HEK293 (cell line): ENCODE measurements around the gene NTSR1.
A peak's percentile ranks its signal among the peaks of the same experiment; 100 is the strongest.

Experiments used
- BCL11B ChIP-seq: fragments of 450-650 bp; formaldehyde crosslinking; IDR thresholded peaks from 2 replicates; pipeline ENCODE4 v1.5.1; 2016; ENCODE audit warnings: low read depth, missing biosample characterization, missing genetic modification characterization
- GLI4 ChIP-seq: fragments of 450-650 bp; formaldehyde crosslinking; IDR thresholded peaks from 2 replicates; pipeline ENCODE4 v1.5.1; 2016; ENCODE audit warnings: missing biosample characterization, missing genetic modification characterization
- HOXD13 ChIP-seq: sonication (generic); formaldehyde crosslinking; IDR thresholded peaks from 2 replicates; pipeline ENCODE4 v1.8.0; 2022; ENCODE audit warnings: missing genetic modification reagents, borderline replicate concordance
- KLF16 ChIP-seq: fragments of 450-650 bp; formaldehyde crosslinking; IDR thresholded peaks from 2 replicates; pipeline ENCODE4 v1.5.1; 2017; ENCODE audit warnings: missing biosample characterization, missing genetic modification characterization
- KLF7 ChIP-seq: fragments of 450-650 bp; formaldehyde crosslinking; IDR thresholded peaks from 2 replicates; pipeline ENCODE4 v1.5.1; 2016; ENCODE audit warnings: missing biosample characterization, missing genetic modification characterization, borderline replicate concordance
- MYNN ChIP-seq: fragments of 450-650 bp; formaldehyde crosslinking; IDR thresholded peaks from 2 replicates; pipeline ENCODE4 v1.5.1; 2016; ENCODE audit warnings: missing biosample characterization, missing genetic modification characterization, borderline replicate concordance
- MZF1 ChIP-seq: fragments of 450-650 bp; formaldehyde crosslinking; IDR thresholded peaks from 2 replicates; pipeline ENCODE4 v1.5.1; 2017; ENCODE audit warnings: missing biosample characterization, missing genetic modification characterization, borderline replicate concordance
- OSR2 ChIP-seq: fragments of 450-650 bp; formaldehyde crosslinking; IDR thresholded peaks from 2 replicates; pipeline ENCODE4 v1.5.1; 2016; ENCODE audit warnings: missing biosample characterization, missing genetic modification characterization
- PRDM4 ChIP-seq: fragments of 450-650 bp; formaldehyde crosslinking; IDR thresholded peaks from 2 replicates; pipeline ENCODE4 v1.5.1; 2017; ENCODE audit warnings: missing biosample characterization, missing genetic modification characterization
- REPIN1 ChIP-seq: fragments of 450-650 bp; formaldehyde crosslinking; IDR thresholded peaks from 2 replicates; pipeline ENCODE4 v1.5.1; 2017; ENCODE audit warnings: missing biosample characterization, missing genetic modification characterization, low read depth
- YY1 ChIP-seq: fragments of 450-650 bp; formaldehyde crosslinking; IDR thresholded peaks from 2 replicates; pipeline ENCODE4 v1.5.1; 2018; ENCODE audit warnings: missing biosample characterization, missing genetic modification characterization
- YY2 ChIP-seq: fragments of 450-650 bp; formaldehyde crosslinking; IDR thresholded peaks from 2 replicates; pipeline ENCODE4 v1.5.1; 2016; ENCODE audit warnings: missing biosample characterization, missing genetic modification characterization
- ZBTB20 ChIP-seq: fragments of 450-650 bp; formaldehyde crosslinking; IDR thresholded peaks from 2 replicates; pipeline ENCODE4 v1.5.1; 2016; ENCODE audit warnings: missing biosample characterization, missing genetic modification characterization
- ZBTB7A ChIP-seq: fragments of 450-650 bp; formaldehyde crosslinking; IDR thresholded peaks from 2 replicates; pipeline ENCODE4 v1.5.1; 2016; ENCODE audit warnings: low read depth, missing biosample characterization, missing genetic modification characterization
- ZIC2 ChIP-seq: fragments of 450-650 bp; formaldehyde crosslinking; IDR thresholded peaks from 2 replicates; pipeline ENCODE4 v1.5.1; 2016; ENCODE audit warnings: missing biosample characterization, missing genetic modification characterization
- ZNF10 ChIP-seq: fragments of 450-650 bp; formaldehyde crosslinking; IDR thresholded peaks from 2 replicates; pipeline ENCODE4 v1.5.1; 2017; ENCODE audit warnings: missing biosample characterization, missing genetic modification characterization
- ZNF132 ChIP-seq: fragments of 450-650 bp; formaldehyde crosslinking; IDR thresholded peaks from 2 replicates; pipeline ENCODE4 v1.5.1; 2017; ENCODE audit warnings: missing biosample characterization, missing genetic modification characterization, borderline replicate concordance
- ZNF133 ChIP-seq: fragments of 450-650 bp; formaldehyde crosslinking; IDR thresholded peaks from 2 replicates; pipeline ENCODE4 v1.5.1; 2016; ENCODE audit warnings: missing biosample characterization, missing genetic modification characterization
- ZNF157 ChIP-seq: fragments of 450-650 bp; formaldehyde crosslinking; IDR thresholded peaks from 2 replicates; pipeline ENCODE4 v1.5.1; 2016; ENCODE audit warnings: missing biosample characterization, missing genetic modification characterization
- ZNF174 ChIP-seq: fragments of 450-650 bp; formaldehyde crosslinking; IDR thresholded peaks from 2 replicates; pipeline ENCODE4 v1.5.0; 2017; ENCODE audit warnings: missing biosample characterization, mild to moderate bottlenecking, missing genetic modification characterization
- ZNF175 ChIP-seq: fragments of 450-650 bp; formaldehyde crosslinking; IDR thresholded peaks from 2 replicates; pipeline ENCODE4 v1.5.1; 2016; ENCODE audit warnings: missing biosample characterization, missing genetic modification characterization
- ZNF2 ChIP-seq: fragments of 450-650 bp; formaldehyde crosslinking; IDR thresholded peaks from 2 replicates; pipeline ENCODE4 v1.5.1; 2016; ENCODE audit warnings: missing biosample characterization, missing genetic modification characterization
- ZNF23 ChIP-seq: fragments of 450-650 bp; formaldehyde crosslinking; IDR thresholded peaks from 2 replicates; pipeline ENCODE4 v1.5.1; 2016; ENCODE audit warnings: missing biosample characterization, missing genetic modification characterization, borderline replicate concordance
- ZNF239 ChIP-seq: fragments of 450-650 bp; formaldehyde crosslinking; IDR thresholded peaks from 2 replicates; pipeline ENCODE4 v1.5.1; 2016; ENCODE audit warnings: missing biosample characterization, missing genetic modification characterization
- ZNF37A ChIP-seq: fragments of 450-650 bp; IDR thresholded peaks from 2 replicates; pipeline ENCODE4 v1.5.1; 2018; ENCODE audit warnings: missing biosample characterization, missing genetic modification characterization
- ZNF416 ChIP-seq: fragments of 450-650 bp; formaldehyde crosslinking; IDR thresholded peaks from 2 replicates; pipeline ENCODE4 v1.5.1; 2016; ENCODE audit warnings: missing biosample characterization, missing genetic modification characterization
- ZNF518A ChIP-seq: fragments of 450-650 bp; formaldehyde crosslinking; conservative IDR thresholded peaks from 2 replicates; pipeline ENCODE4 v1.5.1; 2016; ENCODE audit warnings: low read depth, missing biosample characterization, missing genetic modification characterization
- ZNF521 ChIP-seq: fragments of 450-650 bp; formaldehyde crosslinking; IDR thresholded peaks from 2 replicates; pipeline ENCODE4 v1.5.1; 2017; ENCODE audit warnings: missing biosample characterization, mild to moderate bottlenecking, missing genetic modification characterization
- ZNF558 ChIP-seq: fragments of 450-650 bp; formaldehyde crosslinking; IDR thresholded peaks from 2 replicates; pipeline ENCODE4 v1.5.1; 2016; ENCODE audit warnings: missing biosample characterization, missing genetic modification characterization
- ZNF610 ChIP-seq: fragments of 450-650 bp; formaldehyde crosslinking; IDR thresholded peaks from 2 replicates; pipeline ENCODE4 v1.5.1; 2016; ENCODE audit warnings: missing biosample characterization, missing genetic modification characterization, borderline replicate concordance
- ZNF660 ChIP-seq: fragments of 450-650 bp; IDR thresholded peaks from 2 replicates; pipeline ENCODE4 v1.5.1; 2018; ENCODE audit warnings: missing biosample characterization, mild to moderate bottlenecking, missing genetic modification characterization
- ZNF677 ChIP-seq: fragments of 450-650 bp; IDR thresholded peaks from 2 replicates; pipeline ENCODE4 v1.5.0; 2018; ENCODE audit warnings: missing biosample characterization, mild to moderate bottlenecking, missing genetic modification characterization, moderate library complexity
- ZNF791 ChIP-seq: fragments of 450-650 bp; formaldehyde crosslinking; IDR thresholded peaks from 2 replicates; pipeline ENCODE4 v1.5.1; 2016; ENCODE audit warnings: missing biosample characterization, missing genetic modification characterization
- ZSCAN5A ChIP-seq: fragments of 450-650 bp; formaldehyde crosslinking; IDR thresholded peaks from 2 replicates; pipeline ENCODE4 v1.5.1; 2016; ENCODE audit warnings: missing biosample characterization, missing genetic modification characterization

NTSR1 gene

GRCh38 chr20:62776692-62777527 lies 68.3 kb downstream of the NTSR1 start (continued):
- TF ChIP-seq KLF16 (tag by site-specific recombination) (0 out of 2 replicates have a peak, but pooled peaks have one; percentile 48), GLI4 (tag by site-specific recombination) (no peak), PRDM4 (tag by site-specific recombination) (no peak), ZNF610 (tag by site-specific recombination) (no peak), ZNF660 (no peak), ZNF37A (tag by site-specific recombination) (no peak), ZNF133 (tag by site-specific recombination) (no peak), ZNF23 (tag by site-specific recombination) (no peak), HOXD13 (CRISPR knock-in tag) (no peak), YY2 (tag by site-specific recombination) (no peak), REPIN1 (tag by site-specific recombination) (no peak), MYNN (tag by site-specific recombination) (no peak), ZNF416 (tag by site-specific recombination) (no peak), ZNF174 (tag by site-specific recombination) (no peak), ZNF157 (no peak), YY1 (tag by site-specific recombination) (no peak), ZNF2 (tag by site-specific recombination) (no peak), OSR2 (tag by site-specific recombination) (no peak), ZNF239 (0 out of 2 replicates have a peak, but pooled peaks have one; percentile 23), ZBTB7A (no peak), ZNF132 (no peak), ZNF175 (no peak), ZNF558 (tag by site-specific recombination) (no peak), KLF7 (tag by site-specific recombination) (peak; percentile 30; the same call in 1 of the 2 replicates), ZNF521 (no peak), ZBTB20 (tag by site-specific recombination) (no peak; the same call in 1 of the 2 replicates), ZIC2 (tag by site-specific recombination) (no peak), BCL11B (tag by site-specific recombination) (no peak; the same call in 1 of the 2 replicates), ZNF10 (tag by site-specific recombination) (no peak), ZSCAN5A (no peak), MZF1 (no peak), ZNF518A (tag by site-specific recombination) (peak; percentile 98), ZNF677 (tag by site-specific recombination) (no peak), ZNF791 (tag by site-specific recombination) (peak; percentile 60; the same call in 1 of the 2 replicates)
